GM18951 (cell line): ENCODE data around the gene OTOP2.

ENCODE experiments used
- POLR2A ChIP-seq: IDR thresholded peaks from 4 replicates; pipeline ENCODE4 v1.6.1; 2011; ENCODE audit warnings: mild to moderate bottlenecking; ENCODE audit not compliant: insufficient read length, insufficient read depth; ENCODE audit errors: extremely low read depth
- in situ Hi-C: fragments of 300-500 bp; cut with MboI; formaldehyde crosslinking; loops from one replicate; pipeline ENCODE4 v1.12.0; 2022; ENCODE audit warnings: low sequenced_read_pairs, mixed read lengths, inconsistent platforms; ENCODE audit not compliant: unreplicated experiment

OTOP2 gene

GRCh38 chr17:74947041-74947754 is 23.1 kb downstream of the OTOP2 start:
- no peak for TF ChIP-seq POLR2A
- in situ Hi-C loops = no loop called here

DNA sequence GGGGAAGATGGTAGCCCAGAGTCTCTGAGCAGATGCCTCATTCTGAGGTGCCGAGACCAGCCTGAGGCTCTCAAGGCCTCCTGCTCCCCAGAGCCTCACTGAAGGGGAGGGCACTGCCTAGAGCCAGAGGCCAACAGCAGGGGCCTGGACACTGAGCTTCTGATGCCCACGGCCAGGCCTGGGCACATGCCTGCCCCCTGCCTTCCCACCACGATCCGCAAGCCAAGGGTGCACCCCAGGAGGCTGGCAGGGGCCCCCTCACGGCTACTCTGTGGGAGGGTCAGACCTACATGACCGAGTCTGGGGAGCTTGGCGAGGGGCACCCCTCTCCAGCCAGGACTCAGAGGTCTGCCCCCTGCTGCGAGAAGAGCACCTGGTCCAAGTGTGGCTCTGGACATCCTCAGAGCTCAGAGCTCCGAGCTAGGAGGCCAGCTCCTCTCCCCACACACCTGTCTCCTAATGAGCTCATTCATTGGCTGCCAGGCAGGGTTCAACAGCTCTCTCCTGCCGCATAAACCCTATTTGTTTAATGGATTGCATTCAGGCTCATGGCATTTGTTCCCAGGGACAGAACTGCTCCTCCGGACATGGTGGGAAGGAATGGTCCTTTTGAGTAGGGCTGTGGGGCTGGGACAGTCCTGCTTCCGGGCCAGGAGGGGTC is 25.5 kb downstream of the OTOP2 start:
- TF ChIP-seq POLR2A = no peak
- in situ Hi-C loops = no loop called here

DNA sequence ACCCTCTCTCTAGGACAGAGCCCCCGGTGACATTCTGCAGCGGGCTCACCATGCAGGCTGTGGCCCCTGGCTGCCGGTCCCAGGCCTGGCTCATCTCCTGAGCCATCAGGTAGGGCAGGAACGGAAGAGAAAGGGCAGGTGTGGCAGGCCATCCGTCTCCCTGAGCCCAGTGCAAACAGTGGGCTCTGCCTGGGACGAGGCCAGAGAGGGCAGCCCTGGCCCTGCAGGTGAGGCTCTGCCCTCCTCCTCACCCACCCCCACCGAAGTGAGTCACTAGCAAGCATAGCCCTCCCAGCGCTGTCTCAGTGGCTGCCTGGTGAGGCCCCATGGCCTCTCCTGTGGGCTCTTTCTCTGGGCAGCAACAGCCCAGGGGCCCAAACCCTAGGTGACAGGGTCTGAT is 26.1 kb downstream of the OTOP2 start:
- in situ Hi-C loops = no loop called here
- TF ChIP-seq POLR2A = no peak

- in situ Hi-C loops = no loop called here
- no peak for TF ChIP-seq POLR2A
Observed at GRCh38 chr17:74951065-74951464, 27.0 kb downstream of the OTOP2 start.

DNA sequence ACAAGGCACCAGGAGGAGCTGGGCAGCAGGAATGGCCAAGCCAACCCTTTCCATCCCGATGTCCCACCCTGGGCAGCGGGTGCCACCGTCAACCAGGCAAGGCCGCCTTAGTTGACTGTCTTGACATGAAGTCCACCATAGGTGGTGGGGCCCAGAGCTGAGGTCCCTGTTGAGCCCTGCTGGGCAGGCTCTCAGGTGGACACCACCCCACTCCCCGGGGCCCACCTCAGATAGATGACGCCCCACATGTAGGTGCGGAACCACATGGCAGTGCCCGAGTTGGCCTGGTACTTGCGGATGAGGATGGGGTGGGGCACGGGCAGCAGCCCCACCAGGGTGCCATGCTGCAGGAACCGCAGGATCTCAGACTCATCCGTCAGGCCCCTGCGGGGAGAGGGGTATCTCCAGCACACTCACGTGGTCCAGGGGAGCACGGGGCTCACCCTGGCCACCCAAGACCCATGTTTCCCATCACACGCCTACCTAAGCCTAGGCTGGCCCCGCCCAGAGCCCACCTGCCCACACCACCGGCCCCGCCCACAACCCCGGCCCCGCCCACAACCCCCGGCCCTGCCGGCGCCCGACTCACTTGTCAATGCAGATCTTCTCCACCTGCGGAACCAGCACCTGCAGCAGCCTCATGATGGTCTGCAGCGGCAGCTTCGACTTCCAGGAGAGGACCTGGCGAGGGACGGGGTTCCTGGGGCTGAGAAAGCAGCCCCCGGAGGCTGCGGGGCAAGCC is 27.8 kb downstream of the OTOP2 start:
- TF ChIP-seq POLR2A = no peak
- in situ Hi-C loops = no loop called here

DNA sequence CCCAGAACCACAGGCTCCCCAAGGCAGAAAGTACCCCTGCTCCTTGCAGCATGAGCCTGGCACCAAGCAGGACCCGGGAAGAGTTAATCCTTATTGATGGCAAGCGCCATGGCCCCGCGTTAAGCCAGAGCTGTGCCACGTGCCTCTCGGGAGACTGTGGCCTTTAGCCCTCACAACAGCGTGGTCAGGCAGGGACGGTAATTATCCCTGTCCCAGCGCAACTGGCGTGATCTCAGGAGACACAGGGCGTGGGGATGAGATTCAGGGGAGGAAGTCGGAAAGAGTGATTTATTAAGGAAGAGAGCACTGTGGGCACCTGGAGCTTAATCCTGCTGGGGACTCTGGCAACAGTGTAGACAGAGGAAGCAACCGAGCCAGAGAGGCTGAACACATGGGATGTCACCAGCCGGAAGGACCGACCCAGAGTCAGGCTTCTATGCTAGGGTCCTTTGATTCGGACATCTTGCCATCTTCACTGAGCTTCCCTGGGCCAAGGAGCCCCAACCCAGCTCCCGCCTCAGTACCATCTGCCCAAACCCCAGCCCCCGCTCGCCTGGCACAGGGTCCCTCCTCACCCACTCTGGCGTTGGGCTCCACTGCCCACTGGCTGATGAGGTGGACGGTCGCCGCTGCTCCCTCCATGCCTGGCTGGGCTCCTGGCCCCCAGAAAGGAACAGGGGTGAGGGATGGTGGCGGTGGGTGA is 28.5 kb downstream of the OTOP2 start:
- no peak for TF ChIP-seq POLR2A
- in situ Hi-C loops = no loop called here

DNA sequence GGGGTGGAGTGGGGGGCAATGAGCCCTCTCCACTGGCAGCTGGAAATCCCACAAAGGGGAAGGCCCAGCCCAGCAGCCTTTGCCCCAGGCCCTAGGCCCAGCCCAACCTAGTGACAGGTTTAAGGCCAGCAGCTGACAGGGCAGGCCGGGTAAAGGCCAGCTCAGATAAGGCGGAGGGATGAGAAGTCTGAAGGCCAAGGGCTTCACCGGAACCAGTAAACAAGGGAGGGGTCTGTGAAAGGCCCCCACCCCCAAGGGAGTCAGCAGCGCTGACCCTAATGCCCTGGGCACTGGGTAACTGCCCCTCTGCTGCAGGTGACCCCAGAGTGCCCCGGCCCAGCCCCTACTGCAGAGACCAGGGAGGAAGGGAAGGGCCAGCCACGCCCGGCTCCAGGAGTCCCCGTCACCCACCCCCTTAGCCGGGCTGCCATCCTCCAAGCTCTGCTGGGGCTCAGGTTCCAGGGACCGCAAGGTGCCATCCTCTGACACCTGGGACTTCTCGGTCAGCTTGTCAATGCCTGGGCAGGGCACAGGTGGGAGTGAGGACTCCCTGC is 29.1 kb downstream of the OTOP2 start:
- no peak for TF ChIP-seq POLR2A
- in situ Hi-C loops = no loop called here

- TF ChIP-seq POLR2A = no peak
- in situ Hi-C loops = no loop called here
Observed at GRCh38 chr17:74954115-74954514, 30.0 kb downstream of the OTOP2 start.

GRCh38 chr17:74954665-74955421 is 30.8 kb downstream of the OTOP2 start:
- in situ Hi-C loops = no loop called here
- TF ChIP-seq POLR2A = no peak

GRCh38 chr17:74956093-74956492 is 32.0 kb downstream of the OTOP2 start:
- in situ Hi-C loops = no loop called here
- TF ChIP-seq POLR2A = no peak

DNA sequence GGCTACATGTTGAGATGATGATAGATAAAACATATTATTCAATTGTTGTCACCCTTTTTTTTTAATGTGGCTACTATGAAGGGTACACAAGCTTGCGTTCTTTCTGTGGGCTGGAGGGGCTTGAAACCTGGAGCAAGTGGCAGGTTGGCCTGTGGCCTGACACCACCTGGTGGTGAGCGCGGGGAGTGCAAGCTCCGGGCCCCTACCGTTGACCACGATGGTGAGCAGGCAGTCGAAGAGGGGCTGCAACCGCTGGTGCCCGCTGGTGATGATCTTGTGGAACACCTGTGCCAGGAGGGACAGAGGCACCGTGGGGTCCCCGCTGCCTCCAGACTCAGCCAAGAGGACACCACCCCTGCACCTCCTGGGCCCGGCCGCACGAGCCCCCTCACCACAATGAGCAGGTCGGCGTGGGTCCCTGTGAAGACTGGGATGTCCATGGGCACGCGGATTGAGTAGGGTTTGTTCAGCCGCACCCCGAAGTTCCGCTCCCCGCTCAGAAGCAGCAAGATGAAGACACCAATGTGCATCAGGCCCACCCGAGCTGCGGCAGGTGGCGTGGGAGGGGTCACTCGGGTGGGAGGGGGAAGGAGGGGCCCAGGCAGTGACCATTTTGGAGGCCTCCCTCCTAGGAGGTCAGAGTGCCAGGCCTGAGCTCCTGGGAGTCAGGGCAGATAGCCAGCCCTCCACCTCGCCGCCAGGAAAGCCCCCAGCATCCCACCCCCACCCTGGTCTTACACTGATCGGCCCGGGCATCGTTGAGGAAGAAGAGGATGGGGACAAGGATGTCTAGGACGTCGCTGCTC is 34.1 kb downstream of the OTOP2 start:
- in situ Hi-C loops = no loop called here
- no peak for TF ChIP-seq POLR2A
